Omental fat pad (tissue), 4 donors: ENCODE measurements around the gene UQCC2. TPM values are rescaled to one million over a fixed set of nuclear protein-coding genes. Genes with fewer than 3 reads are reported as not detected.

Source experiments
- ATAC-seq: fragments of 150-250 bp; one replicate; pipeline ENCODE4 v1.9.1; 2016; ENCODE audit warnings: mild to moderate bottlenecking, moderate library complexity; ENCODE audit not compliant: low FRiP score
- DNase-seq: peaks from one replicate; pipeline ENCODE4 v3.0.0-alpha.2; 2019; ENCODE audit warnings: low spot score
- CTCF ChIP-seq, 3 donors: fragments of 450-650 bp; IDR thresholded peaks; one replicate each; pipeline ENCODE4 v1.5.1; 2016 to 2017; ENCODE audit warnings: antibody characterized with exemption in 3 of 3, mild to moderate bottlenecking in 3 of 3, moderate library complexity in 2 of 3
- total RNA-seq, 4 donors: library from RNA; depleted of rRNA; stranded (reverse); fragments of >200 nt; gene quantifications; one replicate each; pipeline ENCODE4 v1.1.0, GENCODE V29; 2016

The UQCC2 gene
- total RNA-seq, 4 donors from 2014 or later: 10.4 to 19.6 (median 15.5) TPM

- no peak for DNase-seq
- no peak for ATAC-seq
- TF ChIP-seq CTCF (IDR thresholded peaks at IDR 0.05): no peak
These were observed 15.2 kb upstream of the UQCC2 start for GRCh38 chr6:33726696-33727095.

- DNase-seq (no peak), ATAC-seq (no peak)
- no peak for TF ChIP-seq CTCF (IDR thresholded peaks at IDR 0.05)
These were observed 14.6 kb upstream of the UQCC2 start for GRCh38 chr6:33725891-33726673.

GRCh38 chr6:33725222-33725621 is 13.7 kb upstream of the UQCC2 start:
- no peak for TF ChIP-seq CTCF (IDR thresholded peaks at IDR 0.05)
- ATAC-seq (no peak), DNase-seq (no peak)

- DNase-seq (no peak), ATAC-seq (no peak)
- TF ChIP-seq CTCF (IDR thresholded peaks at IDR 0.05): no peak
These were observed 12.9 kb upstream of the UQCC2 start for GRCh38 chr6:33724102-33725023.

- DNase-seq (no peak), ATAC-seq (no peak)
- no peak for TF ChIP-seq CTCF (IDR thresholded peaks at IDR 0.05)
These were observed 12.0 kb upstream of the UQCC2 start for GRCh38 chr6:33723371-33724085.

- no peak for TF ChIP-seq CTCF (IDR thresholded peaks at IDR 0.05)
- no peak for ATAC-seq
- no peak for DNase-seq
These were observed 10.7 kb upstream of the UQCC2 start for GRCh38 chr6:33722103-33722623.
